ENCODE data around the gene CDK11B. TPM values are rescaled to one million over a fixed set of nuclear protein-coding genes. Genes with fewer than 3 reads are reported as not detected.

Gene CDK11B
- polyA plus RNA-seq, 1 donor (not counting 4 experiments of a cell fraction or from before 2014, with no cell fraction given): 5.9 TPM

- no peaks in the 10 kb centered on the region for H3K27me3 ChIP-seq (ENCODE audit: control insufficient read depth, extremely low read depth, insufficient read depth, low read length)
- FAIRE-seq: no peak
- no peaks in the 10 kb centered on the region for H4K20me1 ChIP-seq (ENCODE audit: control insufficient read depth, extremely low read depth, insufficient read depth, low read length)
- H3K4me2 ChIP-seq (ENCODE audit: control insufficient read depth, extremely low read depth, insufficient read depth, low read depth, low read length): no peak overlapping the region
- no peaks in the 10 kb centered on the region for H3K4me1 ChIP-seq (ENCODE audit: control insufficient read depth, extremely low read depth, insufficient read depth, low read length)
- no peaks in the 10 kb centered on the region for H3K9me1 ChIP-seq (ENCODE audit: control insufficient read depth, extremely low read depth, insufficient read depth, low read length)
- H3K9ac ChIP-seq (ENCODE audit: control insufficient read depth, extremely low read depth, insufficient read depth, low read length): no peak overlapping the region
- no peak for TF ChIP-seq EZH2 (IDR thresholded peaks at IDR 0.05; ENCODE audit: low read length)
- no peak for TF ChIP-seq CTCF (optimal IDR thresholded peaks at IDR 0.05 in 1 of 3, IDR thresholded peaks at IDR 0.05 in 1 of 3, conservative IDR thresholded peaks at IDR 0.05 in 1 of 3; ENCODE audit: extremely low read depth in 1 of 3, insufficient read depth in 2 of 3, low read length in 3 of 3)
- no peaks in the 10 kb centered on the region for H3K9me3 ChIP-seq (ENCODE audit: control insufficient read depth, low read depth, low read length)
- H3K4me3 ChIP-seq (ENCODE audit: control insufficient read depth in 2 of 3, extremely low read depth in 1 of 3, insufficient read depth in 2 of 3, low read depth in 1 of 3, low read length in 3 of 3): no peak overlapping the region
- DNase-seq (ENCODE audit: low read depth, low spot score): no peak
- dilution Hi-C loops (cut with MboI; ENCODE audit: extremely low pct_ligation_motif_present, low sequenced_read_pairs): no loop called here
- no peak overlapping the region for H2AFZ ChIP-seq (ENCODE audit: control insufficient read depth, low read length)
- no peak overlapping the region for H3K27ac ChIP-seq (ENCODE audit: control insufficient read depth, insufficient read depth, low read length)
- H3K79me2 ChIP-seq (ENCODE audit: control insufficient read depth, insufficient read depth, low read length): no peaks in the 10 kb centered on the region
- peaks cover 10 to 13% of the 10 kb centered on the region in 2 experiments for H3K36me3 ChIP-seq (ENCODE audit: control insufficient read depth in 2 of 2, extremely low read depth in 1 of 2, insufficient read depth in 2 of 2, low read length in 2 of 2)
Measured at GRCh38 chr1:1666526-1666925, 7.7 kb upstream of the CDK11B start.

DNA sequence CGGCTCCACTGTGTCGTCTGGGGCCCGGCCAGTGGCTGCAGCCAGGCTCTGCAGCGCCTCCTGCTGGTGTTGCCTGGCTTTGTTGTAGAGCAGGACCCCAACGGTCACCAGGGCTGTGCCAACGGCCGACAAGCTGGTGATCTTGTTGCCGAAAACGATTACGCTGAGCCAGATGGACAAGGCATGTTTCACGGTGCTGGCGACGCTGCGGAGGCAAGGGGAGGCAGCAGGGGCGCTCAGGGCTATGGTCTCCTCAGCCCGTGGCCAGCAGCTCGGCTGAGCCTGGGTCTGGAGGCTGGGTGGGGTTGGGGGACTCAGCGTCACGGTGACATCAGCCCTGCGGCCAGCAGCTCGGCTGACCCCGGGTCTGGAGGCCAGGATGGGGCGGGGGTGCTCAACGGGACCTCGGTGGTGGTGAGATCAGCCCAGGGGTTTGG is 7.0 kb upstream of the CDK11B start:
- H3K79me2 ChIP-seq (ENCODE audit: control insufficient read depth, insufficient read depth, low read length): no peaks in the 10 kb centered on the region
- no peak overlapping the region for H2AFZ ChIP-seq (ENCODE audit: control insufficient read depth, low read length)
- no peak overlapping the region for H3K4me2 ChIP-seq (ENCODE audit: control insufficient read depth, extremely low read depth, insufficient read depth, low read depth, low read length)
- dilution Hi-C loops (cut with MboI; ENCODE audit: extremely low pct_ligation_motif_present, low sequenced_read_pairs): no loop called here
- H3K9me3 ChIP-seq (ENCODE audit: control insufficient read depth, low read depth, low read length): no peaks in the 10 kb centered on the region
- no peaks in the 10 kb centered on the region for H3K27me3 ChIP-seq (ENCODE audit: control insufficient read depth, extremely low read depth, insufficient read depth, low read length)
- TF ChIP-seq CTCF (optimal IDR thresholded peaks at IDR 0.05 in 1 of 3, IDR thresholded peaks at IDR 0.05 in 1 of 3, conservative IDR thresholded peaks at IDR 0.05 in 1 of 3; ENCODE audit: extremely low read depth in 1 of 3, insufficient read depth in 2 of 3, low read length in 3 of 3): peak; percentile 31 to 60 (median 50)
- no peak for TF ChIP-seq EZH2 (IDR thresholded peaks at IDR 0.05; ENCODE audit: low read length)
- FAIRE-seq (no peak), DNase-seq (ENCODE audit: low read depth, low spot score) (no peak)
- no peaks in the 10 kb centered on the region for H4K20me1 ChIP-seq (ENCODE audit: control insufficient read depth, extremely low read depth, insufficient read depth, low read length)
- H3K4me1 ChIP-seq (ENCODE audit: control insufficient read depth, extremely low read depth, insufficient read depth, low read length): no peaks in the 10 kb centered on the region
- no peak overlapping the region for H3K9ac ChIP-seq (ENCODE audit: control insufficient read depth, extremely low read depth, insufficient read depth, low read length)
- no peak overlapping the region for H3K4me3 ChIP-seq (ENCODE audit: control insufficient read depth in 2 of 3, extremely low read depth in 1 of 3, insufficient read depth in 2 of 3, low read depth in 1 of 3, low read length in 3 of 3)
- H3K9me1 ChIP-seq (ENCODE audit: control insufficient read depth, extremely low read depth, insufficient read depth, low read length): no peaks in the 10 kb centered on the region
- H3K27ac ChIP-seq (ENCODE audit: control insufficient read depth, insufficient read depth, low read length): no peak overlapping the region
- H3K36me3 ChIP-seq (ENCODE audit: control insufficient read depth in 2 of 2, extremely low read depth in 1 of 2, insufficient read depth in 2 of 2, low read length in 2 of 2): peaks cover 10 to 13% of the 10 kb centered on the region in 2 experiments
